Measurements from ENCODE around the gene MRPS7.

The MRPS7 gene

DNA sequence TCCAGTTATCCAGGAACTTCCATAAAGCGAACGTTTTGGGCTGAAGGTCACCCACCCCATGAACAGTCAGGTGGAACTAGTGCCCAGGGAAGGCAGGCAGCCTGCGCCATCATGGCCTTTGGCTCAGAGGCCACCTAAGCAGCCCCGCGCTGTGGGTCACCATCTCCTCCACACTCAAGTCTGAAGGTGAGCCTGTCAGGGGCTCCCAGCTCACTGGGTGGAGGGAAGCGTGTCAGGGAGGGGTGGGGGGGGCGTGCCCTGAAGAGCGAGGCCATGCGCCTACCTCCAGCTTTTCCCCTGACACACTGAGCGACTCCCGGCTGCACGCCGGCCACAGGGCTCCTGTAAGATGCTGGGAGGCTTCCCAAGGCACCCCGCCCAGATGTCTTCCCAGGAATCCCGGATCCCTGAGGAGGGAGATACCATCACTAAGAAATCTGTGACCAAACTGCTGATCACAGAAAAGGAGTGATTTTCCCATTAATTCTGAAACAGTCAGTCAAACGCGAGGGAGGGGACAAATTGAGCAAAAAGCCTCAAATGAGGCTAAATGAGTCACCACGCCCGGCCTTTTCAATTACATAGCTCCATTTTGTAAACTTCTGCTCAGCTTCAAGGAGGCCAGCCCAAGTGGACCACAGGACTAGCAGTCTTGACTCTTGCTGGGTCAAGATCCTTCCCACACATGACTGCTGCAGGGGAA, 54.0 kb downstream of the MRPS7 start:
- no peak for DNase-seq

Measured in NCI-H1436 (cell line).